ENCODE data around the gene NMT1. TPM values are rescaled to one million over a fixed set of nuclear protein-coding genes. Genes with fewer than 3 reads are reported as not detected.

NMT1 gene
- total and polyA plus RNA-seq, 2 of the 13 experiments (the other 11 are each of a cell fraction or from before 2014, with no cell fraction given), result 75.7 to 142 TPM

- 0 out of 2 replicates have a peak, but pooled peaks have one; percentile 5 for TF ChIP-seq NFYC (CRISPR knock-in tag; IDR thresholded peaks at IDR 0.05)
- no peak for TF ChIP-seq ZFP62 (CRISPR knock-in tag; IDR thresholded peaks at IDR 0.05)
- no peak; the same call in 1 of the 2 replicates for TF ChIP-seq STAT5B (CRISPR knock-in tag; IDR thresholded peaks at IDR 0.05)
- peak; percentile 22; the same call in 1 of the 2 replicates for TF ChIP-seq IRF2 (CRISPR knock-in tag; IDR thresholded peaks at IDR 0.05)
- 0 out of 2 replicates have a peak, but pooled peaks have one; percentile 9 for TF ChIP-seq ZNF629 (CRISPR knock-in tag; conservative IDR thresholded peaks at IDR 0.05)
- TF ChIP-seq GATAD2A (CRISPR knock-in tag; IDR thresholded peaks at IDR 0.05), result peak; percentile 58
- TF ChIP-seq ARID5B (CRISPR knock-in tag; IDR thresholded peaks at IDR 0.05), result peak; percentile 22; the same call in 1 of the 2 replicates
- TF ChIP-seq CTCF (CRISPR knock-in tag; IDR thresholded peaks at IDR 0.05), result peak; percentile 98
- TF ChIP-seq PLSCR1 (CRISPR knock-in tag; IDR thresholded peaks at IDR 0.05; ENCODE audit: borderline replicate concordance), result peak; percentile 31; the same call in 1 of the 2 replicates
- no peak for TF ChIP-seq CERS6 (CRISPR knock-in tag; IDR thresholded peaks at IDR 0.05)
- 0 out of 2 replicates have a peak, but pooled peaks have one; percentile 39 for TF ChIP-seq ZNF639 (CRISPR knock-in tag; conservative IDR thresholded peaks at IDR 0.05)
- no peak for TF ChIP-seq HCFC1 (IDR thresholded peaks at IDR 0.05; ENCODE audit: low read depth, low read length)
- TF ChIP-seq ZMAT3 (CRISPR knock-in tag; conservative IDR thresholded peaks at IDR 0.05), result no peak
- TF ChIP-seq ZNF331 (CRISPR knock-in tag; IDR thresholded peaks at IDR 0.05), result peak; percentile 68
- TF ChIP-seq, protein P1, sequence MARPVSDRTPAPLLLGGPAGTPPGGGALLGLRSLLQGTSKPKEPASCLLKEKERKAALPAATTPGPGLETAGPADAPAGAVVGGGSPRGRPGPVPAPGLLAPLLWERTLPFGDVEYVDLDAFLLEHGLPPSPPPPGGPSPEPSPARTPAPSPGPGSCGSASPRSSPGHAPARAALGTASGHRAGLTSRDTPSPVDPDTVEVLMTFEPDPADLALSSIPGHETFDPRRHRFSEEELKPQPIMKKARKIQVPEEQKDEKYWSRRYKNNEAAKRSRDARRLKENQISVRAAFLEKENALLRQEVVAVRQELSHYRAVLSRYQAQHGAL (CRISPR knock-in tag; IDR thresholded peaks at IDR 0.05; ENCODE audit: not compliant biosample characterization), result peak; percentile 80
- peak; percentile 30; the same call in 1 of the 2 replicates for TF ChIP-seq BRD4 (CRISPR knock-in tag; IDR thresholded peaks at IDR 0.05)
- TF ChIP-seq SP2 (CRISPR knock-in tag; IDR thresholded peaks at IDR 0.05), result no peak
- TF ChIP-seq ETV6 (CRISPR knock-in tag; conservative IDR thresholded peaks at IDR 0.05), result peak; percentile 48; the same call in 1 of the 2 replicates
- 0 out of 2 replicates have a peak, but pooled peaks have one; percentile 9 for TF ChIP-seq ZC3H4 (CRISPR knock-in tag; IDR thresholded peaks at IDR 0.05; ENCODE audit: borderline replicate concordance)
Observed at GRCh38 chr17:45149037-45149668, 88.0 kb downstream of the NMT1 start (continued).

Data from HepG2 (cell line).